ENCODE data around the gene CENPB.
A peak's percentile ranks its signal among the peaks of the same experiment; 100 is the strongest.
"Not testable (repeated sequence)": the region's sequence is repeated elsewhere in the genome, so short reads cannot be mapped to it uniquely, and the experiment has no call there.

Gene CENPB

GRCh38 chr20:3811467-3812258 lies 25.1 kb upstream of the CENPB start:
- DNase-seq (ENCODE audit: low read depth in 2 of 2), result peak; percentile 85 to 89

GRCh38 chr20:3808544-3808943 lies 22.0 kb upstream of the CENPB start:
- no peak for DNase-seq (ENCODE audit: low read depth in 2 of 2)

- DNase-seq (ENCODE audit: low read depth in 2 of 2), result no peak
These were observed 18.2 kb upstream of the CENPB start for GRCh38 chr20:3804781-3805180.

- no peak for DNase-seq (ENCODE audit: low read depth in 2 of 2)
These were observed 17.8 kb upstream of the CENPB start for GRCh38 chr20:3804254-3804751.

GRCh38 chr20:3803854-3804253 lies 17.3 kb upstream of the CENPB start:
- no peak for DNase-seq (ENCODE audit: low read depth in 2 of 2)

- no peak for DNase-seq (ENCODE audit: low read depth in 2 of 2)
These were observed 16.7 kb upstream of the CENPB start for GRCh38 chr20:3803289-3803688.

- DNase-seq (ENCODE audit: low read depth in 2 of 2), result no peak
These were observed 16.1 kb upstream of the CENPB start for GRCh38 chr20:3802524-3803239.

- no peak for DNase-seq (ENCODE audit: low read depth in 2 of 2)
These were observed 15.3 kb upstream of the CENPB start for GRCh38 chr20:3801846-3802245.

GRCh38 chr20:3801299-3801698 lies 14.8 kb upstream of the CENPB start:
- DNase-seq (ENCODE audit: low read depth in 2 of 2), result no peak

GRCh38 chr20:3800878-3801260 lies 14.3 kb upstream of the CENPB start:
- no peak for DNase-seq (ENCODE audit: low read depth in 2 of 2)

GRCh38 chr20:3800256-3800877 lies 13.8 kb upstream of the CENPB start:
- no peak for DNase-seq (ENCODE audit: low read depth in 2 of 2)

- no peak for DNase-seq (ENCODE audit: low read depth in 2 of 2)
These were observed 12.3 kb upstream of the CENPB start for GRCh38 chr20:3798908-3799248.

- no peak for DNase-seq (ENCODE audit: low read depth in 2 of 2)
These were observed 11.8 kb upstream of the CENPB start for GRCh38 chr20:3798373-3798768.

GRCh38 chr20:3797592-3798372 lies 11.2 kb upstream of the CENPB start:
- no peak for DNase-seq (ENCODE audit: low read depth in 2 of 2)

- DNase-seq (ENCODE audit: low read depth in 2 of 2), result no peak
These were observed 10.6 kb upstream of the CENPB start for GRCh38 chr20:3797226-3797545.

GRCh38 chr20:3796477-3797225 lies 10.1 kb upstream of the CENPB start:
- DNase-seq (ENCODE audit: low read depth in 2 of 2), result no peak

- peak; percentile 85 to 91 for DNase-seq (ENCODE audit: low read depth in 2 of 2)
These were observed 9.2 kb upstream of the CENPB start, which contains the start of gene CDC25B for GRCh38 chr20:3795511-3796468. Gene CDC25B (plus strand): TSS chr20:3796310. CDS start chr20:3796532, 222 bp downstream.

GRCh38 chr20:3794701-3795420 lies 8.3 kb upstream of the CENPB start:
- no peak for DNase-seq (ENCODE audit: low read depth in 2 of 2)

GRCh38 chr20:3794168-3794567 lies 7.6 kb upstream of the CENPB start:
- DNase-seq (ENCODE audit: low read depth in 2 of 2), result not testable (repeated sequence)
